ENCODE measurements around the gene GIMD1.

Gene GIMD1

GRCh38 chr4:106364282-106364681 lies 4.3 kb downstream of the GIMD1 start:
- Histone ChIP-seq H3K4me2 (ENCODE audit: low read length) (no peak overlapping the region), H2BK5ac (ENCODE audit: low read length) (no peak overlapping the region), H2AK5ac (ENCODE audit: low read length) (no peak overlapping the region), H2BK15ac (replicated peaks; ENCODE audit: low read depth) (no peak overlapping the region), H3K9ac (ENCODE audit: low read length) (no peak overlapping the region), H3K4ac (ENCODE audit: low read depth, low read length) (no peak overlapping the region), H3K27me3 (ENCODE audit: insufficient read depth, low read length, poor library complexity) (no peaks in the 10 kb centered on the region), H4K5ac (ENCODE audit: low read length) (no peak overlapping the region), H3K4me3 (ENCODE audit: low read length) (no peak overlapping the region), H3K27ac (ENCODE audit: low read depth, low read length) (no peak overlapping the region), H3K79me1 (ENCODE audit: low read length) (no peaks in the 10 kb centered on the region), H3K23ac (ENCODE audit: low read length) (no peak overlapping the region), H3K18ac (ENCODE audit: low read length) (no peak overlapping the region), H3K4me1 (ENCODE audit: control insufficient read depth, low read depth, low read length) (no peaks in the 10 kb centered on the region), H3K36me3 (ENCODE audit: control insufficient read depth, insufficient read depth, low read length) (no peaks in the 10 kb centered on the region), H3K79me2 (ENCODE audit: control insufficient read depth, insufficient read depth, low read length) (no peaks in the 10 kb centered on the region), H4K8ac (ENCODE audit: low read depth, low read length) (no peak overlapping the region), H3K56ac (ENCODE audit: low read length) (no peak overlapping the region), H2BK120ac (ENCODE audit: low read depth, low read length) (no peak overlapping the region)
- WGBS (ENCODE audit: extremely low coverage, insufficient coverage, low lambda C conversion rate): no CpG with 5 or more reads among the region's 1 CpG
- peak; percentile 21 for DNase-seq

DNA sequence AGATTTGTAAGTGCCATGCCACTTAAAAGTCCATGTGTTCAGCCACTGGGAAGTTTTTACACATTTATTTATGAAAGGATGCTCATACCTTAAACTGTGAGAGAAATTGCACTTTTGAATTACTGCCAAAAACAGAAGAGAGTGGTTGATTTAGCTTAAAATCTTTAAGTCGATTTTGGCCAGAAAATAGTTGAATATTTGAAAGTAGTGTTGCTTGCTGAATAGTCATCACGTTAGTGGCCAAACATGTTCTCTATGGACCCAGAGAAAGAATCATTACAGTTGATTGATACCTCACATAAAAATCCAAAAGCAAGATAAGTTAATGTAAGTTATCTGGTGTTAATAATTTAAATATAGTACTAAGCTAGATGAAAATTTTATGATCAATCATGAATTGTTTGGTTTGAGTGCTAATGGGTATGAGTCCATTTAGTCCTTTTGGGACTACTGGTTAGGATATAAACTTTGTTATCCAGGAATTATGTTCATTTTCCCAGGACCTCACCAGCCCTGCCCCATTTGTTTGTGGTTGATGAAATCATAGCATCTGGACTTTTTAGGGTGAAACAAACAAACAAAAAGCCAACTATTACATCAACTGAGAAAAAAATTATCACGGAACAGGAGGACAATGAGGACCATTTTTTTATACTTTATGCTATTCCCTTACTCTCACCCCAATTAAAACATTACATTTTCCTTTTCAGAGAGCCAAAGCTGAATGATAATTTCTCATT lies 6.3 kb downstream of the GIMD1 start:
- Histone ChIP-seq H4K5ac (ENCODE audit: low read length) (no peak overlapping the region), H3K36me3 (ENCODE audit: control insufficient read depth, insufficient read depth, low read length) (no peaks in the 10 kb centered on the region), H3K4me2 (ENCODE audit: low read length) (no peak overlapping the region), H3K23ac (ENCODE audit: low read length) (no peak overlapping the region), H3K27me3 (ENCODE audit: insufficient read depth, low read length, poor library complexity) (no peaks in the 10 kb centered on the region), H3K4me1 (ENCODE audit: control insufficient read depth, low read depth, low read length) (no peaks in the 10 kb centered on the region), H2BK15ac (replicated peaks; ENCODE audit: low read depth) (no peak overlapping the region), H2BK5ac (ENCODE audit: low read length) (no peak overlapping the region), H2BK120ac (ENCODE audit: low read depth, low read length) (no peak overlapping the region), H3K56ac (ENCODE audit: low read length) (no peak overlapping the region), H3K79me2 (ENCODE audit: control insufficient read depth, insufficient read depth, low read length) (no peaks in the 10 kb centered on the region), H3K4me3 (ENCODE audit: low read length) (no peak overlapping the region), H3K27ac (ENCODE audit: low read depth, low read length) (no peak overlapping the region), H3K18ac (ENCODE audit: low read length) (no peak overlapping the region), H3K9ac (ENCODE audit: low read length) (no peak overlapping the region), H2AK5ac (ENCODE audit: low read length) (no peak overlapping the region), H3K79me1 (ENCODE audit: low read length) (no peaks in the 10 kb centered on the region), H3K4ac (ENCODE audit: low read depth, low read length) (no peak overlapping the region), H4K8ac (ENCODE audit: low read depth, low read length) (no peak overlapping the region)
- no CpG with 5 or more reads among the region's 3 CpGs for WGBS (ENCODE audit: extremely low coverage, insufficient coverage, low lambda C conversion rate)
- no peak for DNase-seq

- no peak overlapping the region for H3K4me3 ChIP-seq (ENCODE audit: low read length)
- no peak for DNase-seq
- no peak overlapping the region for H3K9ac ChIP-seq (ENCODE audit: low read length)
- no peak overlapping the region for H3K4ac ChIP-seq (ENCODE audit: low read depth, low read length)
- no peaks in the 10 kb centered on the region for H3K4me1 ChIP-seq (ENCODE audit: control insufficient read depth, low read depth, low read length)
- no peaks in the 10 kb centered on the region for H3K36me3 ChIP-seq (ENCODE audit: control insufficient read depth, insufficient read depth, low read length)
- no peak overlapping the region for H2BK5ac ChIP-seq (ENCODE audit: low read length)
- H3K79me1 ChIP-seq (ENCODE audit: low read length): no peaks in the 10 kb centered on the region
- H4K8ac ChIP-seq (ENCODE audit: low read depth, low read length): no peak overlapping the region
- H3K56ac ChIP-seq (ENCODE audit: low read length): no peak overlapping the region
- H3K4me2 ChIP-seq (ENCODE audit: low read length): no peak overlapping the region
- H2BK120ac ChIP-seq (ENCODE audit: low read depth, low read length): no peak overlapping the region
- H3K79me2 ChIP-seq (ENCODE audit: control insufficient read depth, insufficient read depth, low read length): no peaks in the 10 kb centered on the region
- H2BK15ac ChIP-seq (replicated peaks; ENCODE audit: low read depth): no peak overlapping the region
- H3K27me3 ChIP-seq (ENCODE audit: insufficient read depth, low read length, poor library complexity): no peaks in the 10 kb centered on the region
- no CpG with 5 or more reads among the region's 1 CpG for WGBS (ENCODE audit: extremely low coverage, insufficient coverage, low lambda C conversion rate)
- H3K27ac ChIP-seq (ENCODE audit: low read depth, low read length): no peak overlapping the region
- H2AK5ac ChIP-seq (ENCODE audit: low read length): no peak overlapping the region
- no peak overlapping the region for H3K23ac ChIP-seq (ENCODE audit: low read length)
- no peak overlapping the region for H4K5ac ChIP-seq (ENCODE audit: low read length)
- H3K18ac ChIP-seq (ENCODE audit: low read length): no peak overlapping the region
These were observed 9.7 kb downstream of the GIMD1 start for GRCh38 chr4:106358899-106359298.

DNA sequence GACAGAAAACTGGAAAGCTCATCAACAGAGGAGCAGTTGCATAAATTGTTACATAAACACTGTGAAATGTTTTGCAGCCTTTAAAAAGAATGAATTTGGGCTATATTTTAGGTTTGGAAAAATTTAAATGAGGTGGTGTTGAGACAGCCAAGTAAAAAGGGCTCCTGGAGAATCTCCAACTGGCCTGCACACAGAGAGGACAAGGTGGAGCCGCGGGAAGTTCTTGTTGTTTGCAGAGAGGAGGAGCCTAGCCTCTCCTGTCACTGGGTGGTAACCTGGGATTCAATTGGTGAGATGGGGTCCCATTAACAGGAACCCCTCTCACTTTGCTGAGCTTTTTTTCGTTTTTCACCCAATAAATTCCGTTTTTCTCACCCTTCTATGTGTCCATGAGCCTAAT lies 13.4 kb downstream of the GIMD1 start:
- no peaks in the 10 kb centered on the region for H3K79me1 ChIP-seq (ENCODE audit: low read length)
- no peak overlapping the region for H2BK120ac ChIP-seq (ENCODE audit: low read depth, low read length)
- H3K56ac ChIP-seq (ENCODE audit: low read length): no peak overlapping the region
- no peak overlapping the region for H3K4ac ChIP-seq (ENCODE audit: low read depth, low read length)
- H4K8ac ChIP-seq (ENCODE audit: low read depth, low read length): peak overlapping the region; percentile 39
- H2AK5ac ChIP-seq (ENCODE audit: low read length): no peak overlapping the region
- H3K4me2 ChIP-seq (ENCODE audit: low read length): no peak overlapping the region
- no peaks in the 10 kb centered on the region for H3K4me1 ChIP-seq (ENCODE audit: control insufficient read depth, low read depth, low read length)
- no peak overlapping the region for H2BK5ac ChIP-seq (ENCODE audit: low read length)
- H3K9ac ChIP-seq (ENCODE audit: low read length): no peak overlapping the region
- no peak overlapping the region for H3K18ac ChIP-seq (ENCODE audit: low read length)
- no peak overlapping the region for H2BK15ac ChIP-seq (replicated peaks; ENCODE audit: low read depth)
- no peaks in the 10 kb centered on the region for H3K36me3 ChIP-seq (ENCODE audit: control insufficient read depth, insufficient read depth, low read length)
- H4K5ac ChIP-seq (ENCODE audit: low read length): no peak overlapping the region
- DNase-seq: peak; percentile 6
- no peaks in the 10 kb centered on the region for H3K79me2 ChIP-seq (ENCODE audit: control insufficient read depth, insufficient read depth, low read length)
- no CpG with 5 or more reads among the region's 4 CpGs for WGBS (ENCODE audit: extremely low coverage, insufficient coverage, low lambda C conversion rate)
- no peak overlapping the region for H3K27ac ChIP-seq (ENCODE audit: low read depth, low read length)
- no peak overlapping the region for H3K4me3 ChIP-seq (ENCODE audit: low read length)
- no peaks in the 10 kb centered on the region for H3K27me3 ChIP-seq (ENCODE audit: insufficient read depth, low read length, poor library complexity)
- H3K23ac ChIP-seq (ENCODE audit: low read length): no peak overlapping the region

DNA sequence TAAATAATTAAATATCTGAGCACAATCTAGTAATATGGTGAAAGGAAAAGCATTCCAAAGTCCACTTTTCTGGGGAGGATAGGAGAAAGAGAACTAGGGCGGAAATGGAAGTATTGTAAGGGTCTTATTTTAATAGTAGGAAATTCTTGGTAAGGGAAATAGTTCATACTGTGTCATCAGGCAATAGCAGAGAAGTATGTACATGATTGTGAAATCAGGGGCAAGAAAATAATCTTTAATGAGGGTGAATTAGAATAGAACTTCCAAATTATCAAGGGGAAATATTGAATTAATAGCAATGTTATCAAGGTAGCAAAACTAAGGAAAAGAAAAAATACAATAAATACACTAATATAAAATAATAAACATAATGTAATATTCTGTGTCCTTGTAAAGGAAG lies 14.8 kb downstream of the GIMD1 start:
- no peak overlapping the region for H2BK5ac ChIP-seq (ENCODE audit: low read length)
- no peaks in the 10 kb centered on the region for H3K79me2 ChIP-seq (ENCODE audit: control insufficient read depth, insufficient read depth, low read length)
- H3K23ac ChIP-seq (ENCODE audit: low read length): no peak overlapping the region
- no peaks in the 10 kb centered on the region for H3K79me1 ChIP-seq (ENCODE audit: low read length)
- H3K36me3 ChIP-seq (ENCODE audit: control insufficient read depth, insufficient read depth, low read length): no peaks in the 10 kb centered on the region
- H3K4me1 ChIP-seq (ENCODE audit: control insufficient read depth, low read depth, low read length): no peaks in the 10 kb centered on the region
- no peak overlapping the region for H4K5ac ChIP-seq (ENCODE audit: low read length)
- no peak overlapping the region for H3K9ac ChIP-seq (ENCODE audit: low read length)
- DNase-seq: no peak
- H3K56ac ChIP-seq (ENCODE audit: low read length): no peak overlapping the region
- H3K4ac ChIP-seq (ENCODE audit: low read depth, low read length): no peak overlapping the region
- no peak overlapping the region for H3K27ac ChIP-seq (ENCODE audit: low read depth, low read length)
- no peak overlapping the region for H4K8ac ChIP-seq (ENCODE audit: low read depth, low read length)
- H3K4me2 ChIP-seq (ENCODE audit: low read length): no peak overlapping the region
- no peak overlapping the region for H2AK5ac ChIP-seq (ENCODE audit: low read length)
- H3K18ac ChIP-seq (ENCODE audit: low read length): no peak overlapping the region
- H3K27me3 ChIP-seq (ENCODE audit: insufficient read depth, low read length, poor library complexity): no peaks in the 10 kb centered on the region
- H2BK15ac ChIP-seq (replicated peaks; ENCODE audit: low read depth): no peak overlapping the region
- H2BK120ac ChIP-seq (ENCODE audit: low read depth, low read length): no peak overlapping the region
- WGBS (ENCODE audit: extremely low coverage, insufficient coverage, low lambda C conversion rate): no CpG with 5 or more reads among the region's 1 CpG
- no peak overlapping the region for H3K4me3 ChIP-seq (ENCODE audit: low read length)

GRCh38 chr4:106351016-106351415 lies 17.6 kb downstream of the GIMD1 start:
- Histone ChIP-seq H2BK15ac (replicated peaks; ENCODE audit: low read depth) (no peak overlapping the region), H2BK5ac (ENCODE audit: low read length) (no peak overlapping the region), H3K4me3 (ENCODE audit: low read length) (no peak overlapping the region), H3K79me2 (ENCODE audit: control insufficient read depth, insufficient read depth, low read length) (no peaks in the 10 kb centered on the region), H3K36me3 (ENCODE audit: control insufficient read depth, insufficient read depth, low read length) (no peaks in the 10 kb centered on the region), H2AK5ac (ENCODE audit: low read length) (no peak overlapping the region), H4K5ac (ENCODE audit: low read length) (no peak overlapping the region), H3K4me1 (ENCODE audit: control insufficient read depth, low read depth, low read length) (no peaks in the 10 kb centered on the region), H3K4me2 (ENCODE audit: low read length) (no peak overlapping the region), H3K79me1 (ENCODE audit: low read length) (no peaks in the 10 kb centered on the region), H3K23ac (ENCODE audit: low read length) (no peak overlapping the region), H3K27ac (ENCODE audit: low read depth, low read length) (no peak overlapping the region), H3K18ac (ENCODE audit: low read length) (no peak overlapping the region), H3K9ac (ENCODE audit: low read length) (no peak overlapping the region), H2BK120ac (ENCODE audit: low read depth, low read length) (no peak overlapping the region), H3K56ac (ENCODE audit: low read length) (no peak overlapping the region), H4K8ac (ENCODE audit: low read depth, low read length) (no peak overlapping the region), H3K27me3 (ENCODE audit: insufficient read depth, low read length, poor library complexity) (no peaks in the 10 kb centered on the region), H3K4ac (ENCODE audit: low read depth, low read length) (no peak overlapping the region)
- no peak for DNase-seq

All from mesendoderm (in vitro differentiated cells).